GM19193 (cell line): ENCODE results near the gene TAOK2.
A peak's percentile ranks its signal among the peaks of the same experiment; 100 is the strongest.

Experiments used
- POLR2A ChIP-seq: IDR thresholded peaks from 4 replicates; pipeline ENCODE4 v1.6.1; 2011; ENCODE audit not compliant: insufficient read depth, insufficient read length; ENCODE audit errors: extremely low read depth

The TAOK2 gene

GRCh38 chr16:29992344-29992967, 18.8 kb downstream of the TAOK2 start:
- no peak for TF ChIP-seq POLR2A

GRCh38 chr16:29993191-29993902, 19.7 kb downstream of the TAOK2 start:
- no peak for TF ChIP-seq POLR2A

- no peak for TF ChIP-seq POLR2A
Observed at GRCh38 chr16:29993903-29994599, 20.4 kb downstream of the TAOK2 start.

- TF ChIP-seq POLR2A = no peak
Observed at GRCh38 chr16:29994600-29995323, 21.1 kb downstream of the TAOK2 start.

GRCh38 chr16:29995324-29995910, 21.7 kb downstream of the TAOK2 start, which contains the start of gene HIRIP3:
Gene HIRIP3 (minus strand): TSS chr16:29995617. CDS start chr16:29995605, 12 bp downstream.
- peak; percentile 70 for TF ChIP-seq POLR2A

GRCh38 chr16:29995911-29996765, 22.5 kb downstream of the TAOK2 start, which contains the start of gene INO80E:
Gene INO80E (plus strand): TSS chr16:29996241. CDS start chr16:29996311, 70 bp downstream.
- peak; percentile 85 for TF ChIP-seq POLR2A

GRCh38 chr16:29996766-29997250, 23.1 kb downstream of the TAOK2 start:
- TF ChIP-seq POLR2A = no peak

GRCh38 chr16:29999605-30000004, 25.9 kb downstream of the TAOK2 start:
- TF ChIP-seq POLR2A = no peak

GRCh38 chr16:30000735-30001631, 27.3 kb downstream of the TAOK2 start:
- no peak for TF ChIP-seq POLR2A

- no peak for TF ChIP-seq POLR2A
Observed at GRCh38 chr16:30002614-30003346, 29.1 kb downstream of the TAOK2 start.

- TF ChIP-seq POLR2A = no peak
Observed at GRCh38 chr16:30003670-30004423, 30.2 kb downstream of the TAOK2 start.

GRCh38 chr16:30004424-30004776, 30.7 kb downstream of the TAOK2 start:
- no peak for TF ChIP-seq POLR2A

- no peak for TF ChIP-seq POLR2A
Observed at GRCh38 chr16:30004811-30005242, 31.2 kb downstream of the TAOK2 start.
